Stomach (tissue), 4 donors: Measurements from ENCODE around the gene HMGN1.

ENCODE experiments used
- POLR2A ChIP-seq, 4 donors: fragments of 450-650 bp; IDR thresholded peaks; one replicate each; pipeline ENCODE4 v1.6.1; 2016; ENCODE audit warnings: antibody characterized with exemption in 4 of 4, control low read depth in 2 of 4, mild to moderate bottlenecking in 1 of 4, moderate library complexity in 1 of 4
- TF ChIP-seq, protein P1 (sequence below), 7 experiments: fragments of 450-650 bp in 4 of 7; fragments of 200-600 bp in 3 of 7; sonication (generic) in 3 of 7; IDR thresholded peaks; one replicate each; pipeline ENCODE4 v1.5.1; 2016 to 2019; ENCODE audit warnings: antibody characterized with exemption in 7 of 7, control low read depth in 2 of 7, mild to moderate bottlenecking in 1 of 7

DNA sequence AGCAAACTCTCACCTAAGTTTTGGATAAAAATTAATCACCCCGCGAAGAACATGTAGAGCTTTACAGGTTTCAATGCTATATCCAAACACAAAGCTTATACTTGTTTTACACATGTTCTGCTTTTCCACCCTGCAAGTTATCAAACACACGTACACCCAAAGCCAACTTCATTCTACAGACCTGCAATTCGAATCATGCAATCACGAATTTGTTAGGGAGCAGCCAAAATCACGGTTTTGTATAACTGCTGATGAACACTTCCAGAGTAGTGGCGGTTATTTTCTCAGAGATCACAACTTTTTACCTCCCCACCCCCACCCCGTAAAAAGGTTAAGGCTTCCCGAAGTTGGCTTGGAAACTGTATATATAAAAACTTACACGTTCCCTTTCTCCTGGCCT is 1.4 kb downstream of the HMGN1 start:
- TF ChIP-seq, protein P1, sequence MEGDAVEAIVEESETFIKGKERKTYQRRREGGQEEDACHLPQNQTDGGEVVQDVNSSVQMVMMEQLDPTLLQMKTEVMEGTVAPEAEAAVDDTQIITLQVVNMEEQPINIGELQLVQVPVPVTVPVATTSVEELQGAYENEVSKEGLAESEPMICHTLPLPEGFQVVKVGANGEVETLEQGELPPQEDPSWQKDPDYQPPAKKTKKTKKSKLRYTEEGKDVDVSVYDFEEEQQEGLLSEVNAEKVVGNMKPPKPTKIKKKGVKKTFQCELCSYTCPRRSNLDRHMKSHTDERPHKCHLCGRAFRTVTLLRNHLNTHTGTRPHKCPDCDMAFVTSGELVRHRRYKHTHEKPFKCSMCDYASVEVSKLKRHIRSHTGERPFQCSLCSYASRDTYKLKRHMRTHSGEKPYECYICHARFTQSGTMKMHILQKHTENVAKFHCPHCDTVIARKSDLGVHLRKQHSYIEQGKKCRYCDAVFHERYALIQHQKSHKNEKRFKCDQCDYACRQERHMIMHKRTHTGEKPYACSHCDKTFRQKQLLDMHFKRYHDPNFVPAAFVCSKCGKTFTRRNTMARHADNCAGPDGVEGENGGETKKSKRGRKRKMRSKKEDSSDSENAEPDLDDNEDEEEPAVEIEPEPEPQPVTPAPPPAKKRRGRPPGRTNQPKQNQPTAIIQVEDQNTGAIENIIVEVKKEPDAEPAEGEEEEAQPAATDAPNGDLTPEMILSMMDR (IDR thresholded peaks at IDR 0.05): no peak
- TF ChIP-seq POLR2A (IDR thresholded peaks at IDR 0.05): no peak
